ENCODE results near the gene ZNF681. TPM values are rescaled to one million over a fixed set of nuclear protein-coding genes. Genes with fewer than 3 reads are reported as not detected.
A peak's percentile ranks its signal among the peaks of the same experiment; 100 is the strongest.

ZNF681 gene
- polyA plus RNA-seq (2013, experiment 1 of 2): 0.36 TPM
- 0.40 TPM for polyA plus RNA-seq (2013, experiment 2 of 2)

DNA sequence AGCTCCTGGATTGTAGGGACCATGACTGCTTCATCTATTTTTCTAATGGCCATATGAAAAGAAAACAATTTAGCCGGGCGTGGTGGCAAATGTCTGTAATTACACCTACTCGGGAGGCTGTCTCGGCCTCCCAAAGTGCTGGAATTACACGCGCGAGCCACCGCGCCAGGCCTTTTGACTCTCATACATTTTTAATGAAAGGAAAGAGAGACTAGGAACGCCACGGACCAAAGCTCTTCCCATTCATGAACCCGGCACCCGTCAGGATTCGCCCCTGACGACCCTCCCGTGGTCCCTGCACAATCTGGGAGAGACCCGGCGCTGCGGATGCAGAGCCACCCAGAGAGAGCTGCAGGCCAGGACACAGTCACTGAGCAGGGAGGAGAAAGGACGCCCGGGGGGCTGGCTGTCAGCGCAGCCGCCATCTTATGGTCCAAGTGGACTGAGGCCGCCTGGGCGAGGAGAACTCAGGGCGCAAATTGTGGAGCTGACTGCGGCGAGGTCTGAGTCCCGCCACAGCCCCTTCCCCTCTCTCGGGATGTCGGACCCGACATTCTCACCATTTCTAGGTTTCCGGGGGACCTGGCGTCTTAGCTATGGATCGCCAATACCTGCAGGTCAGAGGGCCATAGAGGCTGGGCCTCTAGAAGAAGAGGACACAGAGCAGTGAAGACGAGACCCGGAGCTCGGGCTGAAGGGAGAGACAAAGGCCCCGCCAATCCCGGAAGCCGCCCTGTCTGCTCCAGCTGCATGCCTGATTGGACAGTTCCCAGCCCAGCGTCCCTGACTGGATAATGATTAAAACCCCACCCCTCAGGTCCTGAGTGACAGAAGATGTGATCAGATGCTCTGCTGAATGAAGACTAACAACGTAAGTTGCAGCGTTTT lies at the start of gene ZNF681:
TSS of gene ZNF681 (minus strand) at position 705 of the 888 bp plus-strand sequence. CDS start at position 563, 142 bp downstream.
- H3K23ac ChIP-seq (ENCODE audit: low read length in 2 of 2): no peak within 1 kb of the TSS
- H3K9ac ChIP-seq (ENCODE audit: low read length): peak within 1 kb of the TSS; percentile 85
- 50% methylated on average over 42 of the region's 44 CpGs for WGBS
- peak within 1 kb of the TSS in 1 of 2 experiments; percentile 24 for H3K18ac ChIP-seq (ENCODE audit: low read depth in 1 of 2, low read length in 2 of 2)
- no peak within 1 kb of the TSS for H2AK5ac ChIP-seq (ENCODE audit: low read length, severe bottlenecking)
- peak within 1 kb of the TSS; percentile 76 for H2AFZ ChIP-seq (ENCODE audit: low read depth, low read length)
- H2BK12ac ChIP-seq (ENCODE audit: low read length in 2 of 2): no peak within 1 kb of the TSS
- peaks cover 27% of the 10 kb centered on the region for H3K9me3 ChIP-seq (ENCODE audit: control insufficient read depth, low read length)
- H4K8ac ChIP-seq (ENCODE audit: low read length): no peak within 1 kb of the TSS
- no peak within 1 kb of the TSS for H3K4ac ChIP-seq (ENCODE audit: low read depth in 1 of 2, low read length in 2 of 2)
- H3K79me1 ChIP-seq (replicated peaks; ENCODE audit: low read length, poor library complexity, severe bottlenecking): peaks cover 4% of the 10 kb centered on the region
- H2BK120ac ChIP-seq (ENCODE audit: low read depth, low read length): no peak within 1 kb of the TSS
- H3K27me3 ChIP-seq (ENCODE audit: control insufficient read depth in 1 of 2, insufficient read depth in 1 of 2, low read length in 2 of 2): no peaks in the 10 kb centered on the region
- H4K91ac ChIP-seq (ENCODE audit: low read length): no peak within 1 kb of the TSS
- H2BK5ac ChIP-seq (ENCODE audit: low read depth, low read length, poor library complexity, severe bottlenecking): no peak within 1 kb of the TSS
- H3K36me3 ChIP-seq (ENCODE audit: control insufficient read depth in 1 of 2, insufficient read depth in 2 of 2, low read depth in 1 of 2, low read length in 2 of 2): no peaks in the 10 kb centered on the region
- H3K4me1 ChIP-seq (ENCODE audit: control insufficient read depth, insufficient read depth, low read depth, low read length): no peaks in the 10 kb centered on the region
- peak within 1 kb of the TSS; percentile 64 to 70 for H3K4me3 ChIP-seq (ENCODE audit: insufficient read depth in 1 of 2, low read depth in 1 of 2, low read length in 2 of 2)
- peak within 1 kb of the TSS; percentile 37 for H3K27ac ChIP-seq (ENCODE audit: low read length, poor library complexity, severe bottlenecking)
- no peak within 1 kb of the TSS for H3K14ac ChIP-seq (ENCODE audit: low read length in 2 of 2)
- peak; percentile 87 for DNase-seq
- H2BK15ac ChIP-seq (ENCODE audit: low read depth, poor library complexity, severe bottlenecking): no peak within 1 kb of the TSS
- peak within 1 kb of the TSS; percentile 83 for H3K4me2 ChIP-seq (ENCODE audit: low read length, poor library complexity, severe bottlenecking)

DNA sequence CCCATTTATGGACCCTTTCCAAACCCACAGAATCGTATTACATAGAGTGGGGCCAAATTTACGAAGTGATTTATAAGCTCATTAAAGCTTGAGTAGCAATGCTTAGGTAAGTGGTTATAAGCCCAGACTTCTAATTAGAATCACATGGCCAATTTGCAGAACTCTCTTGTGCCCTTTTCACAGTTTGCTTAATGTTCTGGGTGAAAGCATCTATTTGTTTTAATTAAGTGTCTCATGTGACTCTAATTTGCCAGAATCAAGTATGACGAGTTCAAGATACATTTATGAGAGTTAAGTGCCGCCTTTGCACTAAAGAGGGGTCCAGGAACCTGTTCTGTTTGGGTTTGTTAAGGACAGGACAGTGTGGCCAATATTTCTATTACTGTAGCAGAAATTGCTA lies 46.0 kb upstream of the ZNF681 start:
- Histone ChIP-seq H3K9me3 (ENCODE audit: control insufficient read depth, low read length) (peaks cover 37% of the 10 kb centered on the region), H3K23ac (ENCODE audit: low read length in 2 of 2) (no peak overlapping the region), H3K4me3 (ENCODE audit: insufficient read depth in 1 of 2, low read depth in 1 of 2, low read length in 2 of 2) (no peak overlapping the region), H3K14ac (ENCODE audit: low read length in 2 of 2) (no peak overlapping the region), H3K27ac (ENCODE audit: low read length, poor library complexity, severe bottlenecking) (no peak overlapping the region), H2AFZ (ENCODE audit: low read depth, low read length) (no peak overlapping the region), H3K4ac (ENCODE audit: low read depth in 1 of 2, low read length in 2 of 2) (no peak overlapping the region), H3K4me1 (ENCODE audit: control insufficient read depth, insufficient read depth, low read depth, low read length) (no peaks in the 10 kb centered on the region), H2AK5ac (ENCODE audit: low read length, severe bottlenecking) (no peak overlapping the region), H2BK5ac (ENCODE audit: low read depth, low read length, poor library complexity, severe bottlenecking) (no peak overlapping the region), H3K27me3 (ENCODE audit: control insufficient read depth in 1 of 2, insufficient read depth in 1 of 2, low read length in 2 of 2) (no peaks in the 10 kb centered on the region), H2BK120ac (ENCODE audit: low read depth, low read length) (no peak overlapping the region), H3K9ac (ENCODE audit: low read length) (no peak overlapping the region), H2BK12ac (ENCODE audit: low read length in 2 of 2) (no peak overlapping the region), H3K4me2 (ENCODE audit: low read length, poor library complexity, severe bottlenecking) (no peak overlapping the region), H3K36me3 (ENCODE audit: control insufficient read depth in 1 of 2, insufficient read depth in 2 of 2, low read depth in 1 of 2, low read length in 2 of 2) (no peaks in the 10 kb centered on the region), H4K91ac (ENCODE audit: low read length) (no peak overlapping the region), H3K79me1 (replicated peaks; ENCODE audit: low read length, poor library complexity, severe bottlenecking) (no peaks in the 10 kb centered on the region), H2BK15ac (ENCODE audit: low read depth, poor library complexity, severe bottlenecking) (no peak overlapping the region), H3K18ac (ENCODE audit: low read depth in 1 of 2, low read length in 2 of 2) (no peak overlapping the region), H4K8ac (ENCODE audit: low read length) (no peak overlapping the region)
- 80% methylated on average over 4 of the region's 4 CpGs for WGBS
- DNase-seq: no peak

DNA sequence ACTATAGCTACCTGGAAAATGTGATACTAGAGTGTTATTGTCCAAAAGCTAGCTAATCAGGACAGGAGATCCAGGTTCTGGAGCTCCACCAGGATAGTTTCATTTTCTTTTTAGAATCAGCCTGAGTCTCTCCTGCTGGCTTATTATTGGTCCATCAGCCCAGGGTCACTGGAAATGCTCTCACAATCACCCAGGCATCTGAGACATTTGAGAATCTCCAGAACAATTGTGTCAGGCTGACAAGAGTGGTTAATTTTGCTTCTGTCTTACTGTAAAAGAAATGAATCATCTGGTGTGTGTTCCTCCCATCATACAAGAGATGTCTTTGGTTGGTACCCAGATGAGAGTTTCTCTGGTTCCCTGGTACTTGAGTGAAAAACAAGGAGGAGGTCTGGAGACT lies 43.6 kb upstream of the ZNF681 start:
- Histone ChIP-seq H4K8ac (ENCODE audit: low read length) (no peak overlapping the region), H2BK5ac (ENCODE audit: low read depth, low read length, poor library complexity, severe bottlenecking) (no peak overlapping the region), H2BK15ac (ENCODE audit: low read depth, poor library complexity, severe bottlenecking) (no peak overlapping the region), H3K14ac (ENCODE audit: low read length in 2 of 2) (no peak overlapping the region), H3K4me1 (ENCODE audit: control insufficient read depth, insufficient read depth, low read depth, low read length) (no peaks in the 10 kb centered on the region), H2BK12ac (ENCODE audit: low read length in 2 of 2) (no peak overlapping the region), H3K79me1 (replicated peaks; ENCODE audit: low read length, poor library complexity, severe bottlenecking) (no peaks in the 10 kb centered on the region), H3K27ac (ENCODE audit: low read length, poor library complexity, severe bottlenecking) (no peak overlapping the region), H3K9me3 (ENCODE audit: control insufficient read depth, low read length) (peaks cover 35% of the 10 kb centered on the region), H3K23ac (ENCODE audit: low read length in 2 of 2) (no peak overlapping the region), H3K36me3 (ENCODE audit: control insufficient read depth in 1 of 2, insufficient read depth in 2 of 2, low read depth in 1 of 2, low read length in 2 of 2) (no peaks in the 10 kb centered on the region), H3K27me3 (ENCODE audit: control insufficient read depth in 1 of 2, insufficient read depth in 1 of 2, low read length in 2 of 2) (no peaks in the 10 kb centered on the region), H2BK120ac (ENCODE audit: low read depth, low read length) (no peak overlapping the region), H2AFZ (ENCODE audit: low read depth, low read length) (no peak overlapping the region), H2AK5ac (ENCODE audit: low read length, severe bottlenecking) (no peak overlapping the region), H3K4ac (ENCODE audit: low read depth in 1 of 2, low read length in 2 of 2) (no peak overlapping the region), H3K4me3 (ENCODE audit: insufficient read depth in 1 of 2, low read depth in 1 of 2, low read length in 2 of 2) (no peak overlapping the region), H3K4me2 (ENCODE audit: low read length, poor library complexity, severe bottlenecking) (no peak overlapping the region), H3K9ac (ENCODE audit: low read length) (no peak overlapping the region), H3K18ac (ENCODE audit: low read depth in 1 of 2, low read length in 2 of 2) (no peak overlapping the region), H4K91ac (ENCODE audit: low read length) (no peak overlapping the region)
- peak; percentile 13 for DNase-seq

DNA sequence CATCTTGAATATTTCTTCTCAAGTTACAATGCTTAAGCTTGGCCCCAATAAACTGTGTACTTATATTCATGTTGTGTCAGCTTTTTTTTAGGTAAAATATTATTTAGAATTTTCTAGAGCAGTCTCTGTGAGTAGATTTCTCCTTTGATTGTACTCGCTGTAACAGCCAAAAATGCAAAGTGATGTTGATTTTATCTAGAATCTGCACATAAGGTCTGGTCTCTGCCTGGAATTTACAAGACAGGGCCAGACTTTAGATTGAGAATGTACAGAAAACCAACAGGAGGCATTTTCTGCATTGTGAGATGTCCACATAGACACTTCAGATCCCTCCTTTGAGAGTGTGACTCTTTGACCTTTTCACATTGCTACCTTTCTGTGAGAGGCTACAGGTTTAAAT lies 43.1 kb upstream of the ZNF681 start:
- Histone ChIP-seq H2BK15ac (ENCODE audit: low read depth, poor library complexity, severe bottlenecking) (no peak overlapping the region), H3K9ac (ENCODE audit: low read length) (no peak overlapping the region), H3K18ac (ENCODE audit: low read depth in 1 of 2, low read length in 2 of 2) (no peak overlapping the region), H3K23ac (ENCODE audit: low read length in 2 of 2) (no peak overlapping the region), H2BK5ac (ENCODE audit: low read depth, low read length, poor library complexity, severe bottlenecking) (no peak overlapping the region), H2BK120ac (ENCODE audit: low read depth, low read length) (no peak overlapping the region), H3K4me1 (ENCODE audit: control insufficient read depth, insufficient read depth, low read depth, low read length) (no peaks in the 10 kb centered on the region), H4K91ac (ENCODE audit: low read length) (no peak overlapping the region), H2AFZ (ENCODE audit: low read depth, low read length) (no peak overlapping the region), H3K79me1 (replicated peaks; ENCODE audit: low read length, poor library complexity, severe bottlenecking) (no peaks in the 10 kb centered on the region), H3K36me3 (ENCODE audit: control insufficient read depth in 1 of 2, insufficient read depth in 2 of 2, low read depth in 1 of 2, low read length in 2 of 2) (no peaks in the 10 kb centered on the region), H3K27ac (ENCODE audit: low read length, poor library complexity, severe bottlenecking) (no peak overlapping the region), H3K4ac (ENCODE audit: low read depth in 1 of 2, low read length in 2 of 2) (no peak overlapping the region), H3K14ac (ENCODE audit: low read length in 2 of 2) (no peak overlapping the region), H3K4me2 (ENCODE audit: low read length, poor library complexity, severe bottlenecking) (no peak overlapping the region), H3K27me3 (ENCODE audit: control insufficient read depth in 1 of 2, insufficient read depth in 1 of 2, low read length in 2 of 2) (no peaks in the 10 kb centered on the region), H3K4me3 (ENCODE audit: insufficient read depth in 1 of 2, low read depth in 1 of 2, low read length in 2 of 2) (no peak overlapping the region), H3K9me3 (ENCODE audit: control insufficient read depth, low read length) (peaks cover 33% of the 10 kb centered on the region), H4K8ac (ENCODE audit: low read length) (no peak overlapping the region), H2BK12ac (ENCODE audit: low read length in 2 of 2) (no peak overlapping the region), H2AK5ac (ENCODE audit: low read length, severe bottlenecking) (no peak overlapping the region)
- no peak for DNase-seq
- 86% methylated on average over 1 of the region's 1 CpG for WGBS

Data from mesenchymal stem cell (in vitro differentiated cells and primary cell).